GM12878 (cell line): ENCODE results near the gene CAMTA1.

Experiments used
- ATF7 ChIP-seq: fragments of 450-650 bp; IDR thresholded peaks from 2 replicates; pipeline ENCODE4 v1.6.1; 2016; ENCODE audit warnings: low read depth, mild to moderate bottlenecking
- CTCF ChIP-seq, 3 experiments: IDR thresholded peaks in 2 of 3; conservative IDR thresholded peaks in 1 of 3; 2 replicates each; pipeline ENCODE4 v1.5.1; 2011; ENCODE audit warnings: low read depth in 3 of 3, low read length in 3 of 3, mild to moderate bottlenecking in 3 of 3, control low read depth in 2 of 3, moderate library complexity in 2 of 3, inconsistent platforms in 1 of 3, mixed read lengths in 1 of 3; ENCODE audit not compliant: control insufficient read depth in 2 of 3, insufficient read depth in 1 of 3; ENCODE audit errors: extremely low read depth in 1 of 3
- HDGF ChIP-seq: fragments of 450-650 bp; IDR thresholded peaks from 2 replicates; pipeline ENCODE4 v1.6.1; 2016; ENCODE audit warnings: antibody characterized with exemption
- POLR2A ChIP-seq: IDR thresholded peaks from 2 replicates; pipeline ENCODE4 v1.6.1; 2011; ENCODE audit warnings: low read depth, mild to moderate bottlenecking, low read length
- RAD51 ChIP-seq: fragments of 450-650 bp; IDR thresholded peaks from 2 replicates; pipeline ENCODE4 v1.6.1; 2016; ENCODE audit warnings: moderate library complexity, mild to moderate bottlenecking, inconsistent platforms
- TCF12 ChIP-seq: IDR thresholded peaks from 2 replicates; pipeline ENCODE4 v1.6.1; 2011; ENCODE audit warnings: low read depth, mild to moderate bottlenecking, low read length
- YBX1 ChIP-seq: fragments of 450-650 bp; IDR thresholded peaks from 2 replicates; pipeline ENCODE4 v1.6.1; 2016; ENCODE audit warnings: antibody characterized with exemption

GRCh38 chr1:7259955-7260354 lies 474.7 kb downstream of the CAMTA1 start:
- TF ChIP-seq RAD51 (no peak), POLR2A (no peak), CTCF (IDR thresholded peaks at IDR 0.05 in 2 of 3, conservative IDR thresholded peaks at IDR 0.05 in 1 of 3; ENCODE audit: control insufficient read depth in 2 of 3, extremely low read depth in 1 of 3, insufficient read depth in 1 of 3, low read depth in 3 of 3, low read length in 3 of 3) (no peak), YBX1 (no peak), TCF12 (no peak), ATF7 (no peak), HDGF (no peak)
